Measurements from ENCODE around the gene UTP20.

GRCh38 chr12:101299346-101299745 is 19.4 kb downstream of the UTP20 start:
- TF ChIP-seq CTCF (IDR thresholded peaks at IDR 0.05; ENCODE audit: borderline replicate concordance, extremely low read depth, low read length, poor library complexity, severe bottlenecking) (no peak), EZH2 (IDR thresholded peaks at IDR 0.05; ENCODE audit: borderline replicate concordance, low read depth, low read length, severe bottlenecking) (no peak)
